ENCODE measurements around the gene RHOJ. TPM values are rescaled to one million over a fixed set of nuclear protein-coding genes. Genes with fewer than 3 reads are reported as not detected.

RHOJ gene
- polyA plus RNA-seq, 1 donor from 2014 or later = 0.10 TPM

GRCh38 chr14:63179383-63179782, 24.9 kb upstream of the RHOJ start:
- TF ChIP-seq EP300 (conservative IDR thresholded peaks at IDR 0.05; ENCODE audit: poor library complexity, severe bottlenecking) = no peak
- no peak for TF ChIP-seq EZH2 (IDR thresholded peaks at IDR 0.05; ENCODE audit: borderline replicate concordance, insufficient read depth, low read length, poor library complexity, severe bottlenecking)
- no peak for TF ChIP-seq SMC3 (conservative IDR thresholded peaks at IDR 0.05; ENCODE audit: poor library complexity)
- TF ChIP-seq, protein P1, sequence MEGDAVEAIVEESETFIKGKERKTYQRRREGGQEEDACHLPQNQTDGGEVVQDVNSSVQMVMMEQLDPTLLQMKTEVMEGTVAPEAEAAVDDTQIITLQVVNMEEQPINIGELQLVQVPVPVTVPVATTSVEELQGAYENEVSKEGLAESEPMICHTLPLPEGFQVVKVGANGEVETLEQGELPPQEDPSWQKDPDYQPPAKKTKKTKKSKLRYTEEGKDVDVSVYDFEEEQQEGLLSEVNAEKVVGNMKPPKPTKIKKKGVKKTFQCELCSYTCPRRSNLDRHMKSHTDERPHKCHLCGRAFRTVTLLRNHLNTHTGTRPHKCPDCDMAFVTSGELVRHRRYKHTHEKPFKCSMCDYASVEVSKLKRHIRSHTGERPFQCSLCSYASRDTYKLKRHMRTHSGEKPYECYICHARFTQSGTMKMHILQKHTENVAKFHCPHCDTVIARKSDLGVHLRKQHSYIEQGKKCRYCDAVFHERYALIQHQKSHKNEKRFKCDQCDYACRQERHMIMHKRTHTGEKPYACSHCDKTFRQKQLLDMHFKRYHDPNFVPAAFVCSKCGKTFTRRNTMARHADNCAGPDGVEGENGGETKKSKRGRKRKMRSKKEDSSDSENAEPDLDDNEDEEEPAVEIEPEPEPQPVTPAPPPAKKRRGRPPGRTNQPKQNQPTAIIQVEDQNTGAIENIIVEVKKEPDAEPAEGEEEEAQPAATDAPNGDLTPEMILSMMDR (IDR thresholded peaks at IDR 0.05; ENCODE audit: poor library complexity, severe bottlenecking) = no peak
- TF ChIP-seq POLR2AphosphoS5 (IDR thresholded peaks at IDR 0.05) = no peak
- no peak for TF ChIP-seq TAF1 (IDR thresholded peaks at IDR 0.05; ENCODE audit: low read depth)
- H3K9ac ChIP-seq (ENCODE audit: low read length) = no peak overlapping the region
- no peaks in the 10 kb centered on the region for H3K36me3 ChIP-seq (ENCODE audit: insufficient read depth, low read length)
- H2AFZ ChIP-seq (ENCODE audit: low read depth, low read length) = no peak overlapping the region
- no peaks in the 10 kb centered on the region for H3F3A ChIP-seq (ENCODE audit: insufficient read depth, low read length, poor library complexity, severe bottlenecking)
- H3K79me2 ChIP-seq (replicated peaks; ENCODE audit: insufficient read depth, low read length) = no peaks in the 10 kb centered on the region
- no peaks in the 10 kb centered on the region for H3K27me3 ChIP-seq (ENCODE audit: insufficient read depth, low read depth, low read length)
- H3K4me2 ChIP-seq (ENCODE audit: low read length) = no peak overlapping the region
- no peaks in the 10 kb centered on the region for H4K20me1 ChIP-seq (ENCODE audit: insufficient read depth)
- H3K4me3 ChIP-seq (ENCODE audit: low read length) = no peak overlapping the region
- no peaks in the 10 kb centered on the region for H3K9me2 ChIP-seq (ENCODE audit: insufficient read depth, low read length)
- no peaks in the 10 kb centered on the region for H3K9me3 ChIP-seq (ENCODE audit: low read length)
- H3K27ac ChIP-seq (ENCODE audit: low read length) = no peak overlapping the region

- Histone ChIP-seq H4K20me1 (ENCODE audit: insufficient read depth) (no peaks in the 10 kb centered on the region), H3K4me3 (ENCODE audit: low read length) (no peak overlapping the region), H2AFZ (ENCODE audit: low read depth, low read length) (no peak overlapping the region), H3K79me2 (replicated peaks; ENCODE audit: insufficient read depth, low read length) (no peaks in the 10 kb centered on the region), H3K9me3 (ENCODE audit: low read length) (no peaks in the 10 kb centered on the region), H3K4me2 (ENCODE audit: low read length) (no peak overlapping the region), H3K27me3 (ENCODE audit: insufficient read depth, low read depth, low read length) (no peaks in the 10 kb centered on the region), H3K36me3 (ENCODE audit: insufficient read depth, low read length) (no peaks in the 10 kb centered on the region), H3F3A (ENCODE audit: insufficient read depth, low read length, poor library complexity, severe bottlenecking) (no peaks in the 10 kb centered on the region), H3K9me2 (ENCODE audit: insufficient read depth, low read length) (no peaks in the 10 kb centered on the region), H3K27ac (ENCODE audit: low read length) (no peak overlapping the region), H3K9ac (ENCODE audit: low read length) (no peak overlapping the region)
- TF ChIP-seq, protein P2, sequence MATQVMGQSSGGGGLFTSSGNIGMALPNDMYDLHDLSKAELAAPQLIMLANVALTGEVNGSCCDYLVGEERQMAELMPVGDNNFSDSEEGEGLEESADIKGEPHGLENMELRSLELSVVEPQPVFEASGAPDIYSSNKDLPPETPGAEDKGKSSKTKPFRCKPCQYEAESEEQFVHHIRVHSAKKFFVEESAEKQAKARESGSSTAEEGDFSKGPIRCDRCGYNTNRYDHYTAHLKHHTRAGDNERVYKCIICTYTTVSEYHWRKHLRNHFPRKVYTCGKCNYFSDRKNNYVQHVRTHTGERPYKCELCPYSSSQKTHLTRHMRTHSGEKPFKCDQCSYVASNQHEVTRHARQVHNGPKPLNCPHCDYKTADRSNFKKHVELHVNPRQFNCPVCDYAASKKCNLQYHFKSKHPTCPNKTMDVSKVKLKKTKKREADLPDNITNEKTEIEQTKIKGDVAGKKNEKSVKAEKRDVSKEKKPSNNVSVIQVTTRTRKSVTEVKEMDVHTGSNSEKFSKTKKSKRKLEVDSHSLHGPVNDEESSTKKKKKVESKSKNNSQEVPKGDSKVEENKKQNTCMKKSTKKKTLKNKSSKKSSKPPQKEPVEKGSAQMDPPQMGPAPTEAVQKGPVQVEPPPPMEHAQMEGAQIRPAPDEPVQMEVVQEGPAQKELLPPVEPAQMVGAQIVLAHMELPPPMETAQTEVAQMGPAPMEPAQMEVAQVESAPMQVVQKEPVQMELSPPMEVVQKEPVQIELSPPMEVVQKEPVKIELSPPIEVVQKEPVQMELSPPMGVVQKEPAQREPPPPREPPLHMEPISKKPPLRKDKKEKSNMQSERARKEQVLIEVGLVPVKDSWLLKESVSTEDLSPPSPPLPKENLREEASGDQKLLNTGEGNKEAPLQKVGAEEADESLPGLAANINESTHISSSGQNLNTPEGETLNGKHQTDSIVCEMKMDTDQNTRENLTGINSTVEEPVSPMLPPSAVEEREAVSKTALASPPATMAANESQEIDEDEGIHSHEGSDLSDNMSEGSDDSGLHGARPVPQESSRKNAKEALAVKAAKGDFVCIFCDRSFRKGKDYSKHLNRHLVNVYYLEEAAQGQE (IDR thresholded peaks at IDR 0.05; ENCODE audit: borderline replicate concordance) = no peak
- TF ChIP-seq MXI1 (conservative IDR thresholded peaks at IDR 0.05; ENCODE audit: poor library complexity, severe bottlenecking) = no peak
Observed at GRCh38 chr14:63180011-63180410, 24.2 kb upstream of the RHOJ start.

DNA sequence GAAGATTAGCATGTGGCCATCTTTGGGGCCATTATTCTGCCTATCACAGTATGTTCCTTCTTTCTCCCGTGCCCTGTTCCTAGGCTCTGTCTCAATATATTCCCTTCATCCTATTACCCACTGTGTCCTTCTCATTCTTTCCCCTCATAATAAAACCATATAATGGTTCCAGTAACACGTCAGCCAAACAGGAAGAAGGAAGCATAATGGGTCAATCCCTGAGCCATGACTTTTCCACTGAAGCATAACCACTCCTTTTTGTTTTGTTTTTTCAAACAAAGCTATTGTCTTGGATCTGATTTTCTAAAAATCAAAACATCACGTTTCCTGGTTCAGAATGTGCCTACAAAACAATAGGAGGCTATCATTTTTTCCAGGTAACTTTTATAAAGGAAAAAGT, 21.3 kb upstream of the RHOJ start:
- Histone ChIP-seq H3K27ac (ENCODE audit: low read length) (no peak overlapping the region), H3F3A (ENCODE audit: insufficient read depth, low read length, poor library complexity, severe bottlenecking) (no peaks in the 10 kb centered on the region), H3K4me2 (ENCODE audit: low read length) (no peak overlapping the region), H3K9me2 (ENCODE audit: insufficient read depth, low read length) (no peaks in the 10 kb centered on the region), H3K36me3 (ENCODE audit: insufficient read depth, low read length) (no peaks in the 10 kb centered on the region), H3K4me3 (ENCODE audit: low read length) (no peak overlapping the region), H2AFZ (ENCODE audit: low read depth, low read length) (no peak overlapping the region), H3K79me2 (replicated peaks; ENCODE audit: insufficient read depth, low read length) (no peaks in the 10 kb centered on the region), H3K27me3 (ENCODE audit: insufficient read depth, low read depth, low read length) (no peaks in the 10 kb centered on the region), H4K20me1 (ENCODE audit: insufficient read depth) (no peaks in the 10 kb centered on the region), H3K9ac (ENCODE audit: low read length) (no peak overlapping the region), H3K9me3 (ENCODE audit: low read length) (no peaks in the 10 kb centered on the region)
- TF ChIP-seq, protein P1 (IDR thresholded peaks at IDR 0.05; ENCODE audit: poor library complexity, severe bottlenecking) = no peak
- TF ChIP-seq MXI1 (conservative IDR thresholded peaks at IDR 0.05; ENCODE audit: poor library complexity, severe bottlenecking) (no peak), RAD21 (conservative IDR thresholded peaks at IDR 0.05) (no peak), POLR2AphosphoS5 (IDR thresholded peaks at IDR 0.05) (no peak), EP300 (conservative IDR thresholded peaks at IDR 0.05; ENCODE audit: poor library complexity, severe bottlenecking) (no peak), SMC3 (conservative IDR thresholded peaks at IDR 0.05; ENCODE audit: poor library complexity) (no peak), EZH2 (IDR thresholded peaks at IDR 0.05; ENCODE audit: borderline replicate concordance, insufficient read depth, low read length, poor library complexity, severe bottlenecking) (no peak), TAF1 (IDR thresholded peaks at IDR 0.05; ENCODE audit: low read depth) (no peak)
- TF ChIP-seq, protein P2 (IDR thresholded peaks at IDR 0.05; ENCODE audit: borderline replicate concordance) = no peak
